ENCODE results near the gene EPHA4.

Gene EPHA4

GRCh38 chr2:221425353-221425752, 146.8 kb downstream of the EPHA4 start:
- ChIA-PET CTCF (no interaction called here), POLR2A (ENCODE audit: low non-redundant PET) (no interaction called here)
- no peak overlapping the region for H3K27ac ChIP-seq
- no peak for DNase-seq (ENCODE audit: low spot score)
- no peak for TF ChIP-seq CTCF (conservative IDR thresholded peaks at IDR 0.05; ENCODE audit: low read depth)

GRCh38 chr2:221423210-221423804, 148.8 kb downstream of the EPHA4 start:
- POLR2A ChIA-PET (ENCODE audit: low non-redundant PET), result no interaction called here
- no peak overlapping the region for H3K27ac ChIP-seq
- CTCF ChIA-PET, result no interaction called here
- TF ChIP-seq CTCF (conservative IDR thresholded peaks at IDR 0.05; ENCODE audit: low read depth), result no peak
- no peak for DNase-seq (ENCODE audit: low spot score)

- POLR2A ChIA-PET (ENCODE audit: low non-redundant PET), result no interaction called here
- no peak overlapping the region for H3K27ac ChIP-seq
- CTCF ChIA-PET, result interaction anchor here (0.5 kb wide), 1 partner anchor 222 kb away, joined by 5 read pairs; no protein-coding TSS in a partner anchor
- TF ChIP-seq CTCF (conservative IDR thresholded peaks at IDR 0.05; ENCODE audit: low read depth), result no peak
- no peak for DNase-seq (ENCODE audit: low spot score)
Measured at GRCh38 chr2:221422516-221423209, 149.4 kb downstream of the EPHA4 start.

- TF ChIP-seq CTCF (conservative IDR thresholded peaks at IDR 0.05; ENCODE audit: low read depth), result no peak
- H3K27ac ChIP-seq, result no peak overlapping the region
- no peak for DNase-seq (ENCODE audit: low spot score)
- ChIA-PET CTCF (interaction anchor here (0.6 to 0.7 kb wide), 3 partner anchors 161 to 1638 kb away, joined by 3 to 4 read pairs (median 3); no protein-coding TSS in a partner anchor), POLR2A (ENCODE audit: low non-redundant PET) (no interaction called here)
Measured at GRCh38 chr2:221420245-221420644, 151.9 kb downstream of the EPHA4 start.

- DNase-seq (ENCODE audit: low spot score), result no peak
- ChIA-PET POLR2A (ENCODE audit: low non-redundant PET) (no interaction called here), CTCF (interaction anchor here (0.6 kb wide), 1 partner anchor 546 kb away, joined by 3 read pairs; no protein-coding TSS in a partner anchor)
- no peak for TF ChIP-seq CTCF (conservative IDR thresholded peaks at IDR 0.05; ENCODE audit: low read depth)
- no peak overlapping the region for H3K27ac ChIP-seq
Measured at GRCh38 chr2:221415789-221416188, 156.3 kb downstream of the EPHA4 start.

- CTCF ChIA-PET, result no interaction called here
- no peak for DNase-seq (ENCODE audit: low spot score)
- POLR2A ChIA-PET (ENCODE audit: low non-redundant PET), result no interaction called here
- TF ChIP-seq CTCF (conservative IDR thresholded peaks at IDR 0.05; ENCODE audit: low read depth), result no peak
- no peak overlapping the region for H3K27ac ChIP-seq
Measured at GRCh38 chr2:221412978-221413377, 159.1 kb downstream of the EPHA4 start.
